Nephron (organoid): ENCODE data around the gene KLK4.

Experiments used
- H3K27ac Mint-ChIP-seq, 3 experiments: 2 replicates each; pipeline ENCODE4 v1.8.0; 2020; ENCODE audit warnings: mixed read lengths in 3 of 3, mild to moderate bottlenecking in 2 of 3, moderate library complexity in 1 of 3
- H3K27me3 Mint-ChIP-seq: 2 replicates; pipeline ENCODE4 v1.8.0; 2021; ENCODE audit warnings: low read depth, mild to moderate bottlenecking, moderate library complexity, mixed read lengths
- H3K36me3 Mint-ChIP-seq: 2 replicates; pipeline ENCODE4 v1.8.0; 2020; ENCODE audit warnings: low read depth, mixed read lengths
- H3K4me1 Mint-ChIP-seq: 2 replicates; pipeline ENCODE4 v1.8.0; 2020; ENCODE audit warnings: mixed read lengths
- H3K4me3 Mint-ChIP-seq, 3 experiments: 2 replicates each; pipeline ENCODE4 v1.8.0; 2020; ENCODE audit warnings: mild to moderate bottlenecking in 3 of 3, mixed read lengths in 3 of 3, moderate library complexity in 2 of 3
- H3K9me3 Mint-ChIP-seq: 2 replicates; pipeline ENCODE4 v1.8.0; 2020; ENCODE audit warnings: mixed read lengths
- CTCF ChIP-seq, 3 experiments: fragments of 200-600 bp; sonication (generic); IDR thresholded peaks; one replicate each; pipeline ENCODE4 v1.5.0; 2021; ENCODE audit warnings: antibody characterized with exemption in 3 of 3; ENCODE audit not compliant: unreplicated experiment in 3 of 3

Gene KLK4

GRCh38 chr19:50947123-50947522 lies 35.9 kb upstream of the KLK4 start:
- no peak for TF ChIP-seq CTCF (IDR thresholded peaks at IDR 0.05; ENCODE audit: unreplicated experiment in 3 of 3)
- peaks cover 26% of the 10 kb centered on the region for H3K27me3 Mint-ChIP-seq
- no peaks in the 10 kb centered on the region for H3K4me1 Mint-ChIP-seq
- H3K36me3 Mint-ChIP-seq: no peaks in the 10 kb centered on the region
- H3K4me3 Mint-ChIP-seq: no peak overlapping the region
- H3K27ac Mint-ChIP-seq: no peak overlapping the region
- H3K9me3 Mint-ChIP-seq: peaks cover 2% of the 10 kb centered on the region

- Mint-ChIP-seq H3K4me3 (no peak overlapping the region), H3K27ac (no peak overlapping the region), H3K9me3 (peaks cover 7% of the 10 kb centered on the region), H3K27me3 (peaks cover 29% of the 10 kb centered on the region), H3K36me3 (no peaks in the 10 kb centered on the region), H3K4me1 (no peaks in the 10 kb centered on the region)
- TF ChIP-seq CTCF (IDR thresholded peaks at IDR 0.05; ENCODE audit: unreplicated experiment in 3 of 3): no peak
These were observed 33.6 kb upstream of the KLK4 start for GRCh38 chr19:50944795-50945194.

- Mint-ChIP-seq H3K27me3 (peaks cover 26% of the 10 kb centered on the region), H3K36me3 (no peaks in the 10 kb centered on the region), H3K4me1 (no peaks in the 10 kb centered on the region), H3K4me3 (no peak overlapping the region), H3K27ac (no peak overlapping the region), H3K9me3 (peaks cover 7% of the 10 kb centered on the region)
- TF ChIP-seq CTCF (IDR thresholded peaks at IDR 0.05; ENCODE audit: unreplicated experiment in 3 of 3): no peak
These were observed 32.1 kb upstream of the KLK4 start for GRCh38 chr19:50943074-50943828.

- Mint-ChIP-seq H3K36me3 (no peaks in the 10 kb centered on the region), H3K27me3 (peaks cover 37% of the 10 kb centered on the region), H3K27ac (no peak overlapping the region), H3K4me3 (no peak overlapping the region), H3K9me3 (peaks cover 7% of the 10 kb centered on the region), H3K4me1 (no peaks in the 10 kb centered on the region)
- TF ChIP-seq CTCF (IDR thresholded peaks at IDR 0.05; ENCODE audit: unreplicated experiment in 3 of 3): no peak
These were observed 28.4 kb upstream of the KLK4 start for GRCh38 chr19:50939596-50939995.

- no peak overlapping the region for H3K27ac Mint-ChIP-seq
- H3K9me3 Mint-ChIP-seq: no peaks in the 10 kb centered on the region
- H3K4me1 Mint-ChIP-seq: no peaks in the 10 kb centered on the region
- TF ChIP-seq CTCF (IDR thresholded peaks at IDR 0.05; ENCODE audit: unreplicated experiment in 3 of 3): no peak
- H3K4me3 Mint-ChIP-seq: no peak overlapping the region
- H3K27me3 Mint-ChIP-seq: peaks cover 52% of the 10 kb centered on the region
- H3K36me3 Mint-ChIP-seq: no peaks in the 10 kb centered on the region
These were observed 22.4 kb upstream of the KLK4 start for GRCh38 chr19:50933640-50934039.

- peaks cover 51% of the 10 kb centered on the region for H3K27me3 Mint-ChIP-seq
- H3K36me3 Mint-ChIP-seq: no peaks in the 10 kb centered on the region
- H3K4me1 Mint-ChIP-seq: no peaks in the 10 kb centered on the region
- no peak overlapping the region for H3K27ac Mint-ChIP-seq
- H3K4me3 Mint-ChIP-seq: no peak overlapping the region
- H3K9me3 Mint-ChIP-seq: no peaks in the 10 kb centered on the region
- no peak for TF ChIP-seq CTCF (IDR thresholded peaks at IDR 0.05; ENCODE audit: unreplicated experiment in 3 of 3)
These were observed 21.5 kb upstream of the KLK4 start for GRCh38 chr19:50932690-50933083.
